Osteocyte (in vitro differentiated cells): ENCODE measurements around the gene MRGPRF. TPM values are rescaled to one million over a fixed set of nuclear protein-coding genes. Genes with fewer than 3 reads are reported as not detected.

Experiments
- DNase-seq: peaks from one replicate; pipeline ENCODE4 v3.0.0; 2021; ENCODE audit warnings: mixed read lengths; ENCODE audit not compliant: unreplicated experiment; ENCODE audit errors: extremely low spot score
- H3K27ac Mint-ChIP-seq: one replicate; pipeline ENCODE4 v1.8.0; 2021; ENCODE audit warnings: mild to moderate bottlenecking, mixed read lengths; ENCODE audit not compliant: unreplicated experiment
- H3K27me3 Mint-ChIP-seq: one replicate; pipeline ENCODE4 v1.8.0; 2021; ENCODE audit warnings: mixed read lengths; ENCODE audit not compliant: unreplicated experiment
- H3K36me3 Mint-ChIP-seq: one replicate; pipeline ENCODE4 v1.8.0; 2021; ENCODE audit warnings: mixed read lengths; ENCODE audit not compliant: unreplicated experiment
- H3K4me1 Mint-ChIP-seq: one replicate; pipeline ENCODE4 v1.8.0; 2021; ENCODE audit warnings: mixed read lengths; ENCODE audit not compliant: unreplicated experiment
- H3K4me3 Mint-ChIP-seq: one replicate; pipeline ENCODE4 v1.8.0; 2021; ENCODE audit warnings: mild to moderate bottlenecking, moderate library complexity, mixed read lengths; ENCODE audit not compliant: unreplicated experiment
- H3K9me3 Mint-ChIP-seq: one replicate; pipeline ENCODE4 v1.8.0; 2021; ENCODE audit warnings: mixed read lengths; ENCODE audit not compliant: unreplicated experiment
- CTCF ChIP-seq: fragments of 200-600 bp; sonication (generic); IDR thresholded peaks from 2 replicates; pipeline ENCODE4 v1.5.0; 2021; ENCODE audit warnings: antibody characterized with exemption, mild to moderate bottlenecking, moderate library complexity
- total RNA-seq: library from RNA; stranded (reverse); gene quantifications from 2 replicates; pipeline ENCODE4 v1.2.1, GENCODE V29; 2021

MRGPRF gene
- total RNA-seq, 1 donor from 2014 or later = 7.0 TPM

- no peak for TF ChIP-seq CTCF
- no peak overlapping the region for H3K4me3 Mint-ChIP-seq
- H3K9me3 Mint-ChIP-seq = no peaks in the 10 kb centered on the region
- H3K36me3 Mint-ChIP-seq = no peaks in the 10 kb centered on the region
- peak overlapping the region; percentile 97 for H3K27ac Mint-ChIP-seq
- no peaks in the 10 kb centered on the region for H3K27me3 Mint-ChIP-seq
- peaks cover 64% of the 10 kb centered on the region for H3K4me1 Mint-ChIP-seq
- no peak for DNase-seq
These were observed 13.8 kb downstream of the MRGPRF start for GRCh38 chr11:68999093-68999747.

DNA sequence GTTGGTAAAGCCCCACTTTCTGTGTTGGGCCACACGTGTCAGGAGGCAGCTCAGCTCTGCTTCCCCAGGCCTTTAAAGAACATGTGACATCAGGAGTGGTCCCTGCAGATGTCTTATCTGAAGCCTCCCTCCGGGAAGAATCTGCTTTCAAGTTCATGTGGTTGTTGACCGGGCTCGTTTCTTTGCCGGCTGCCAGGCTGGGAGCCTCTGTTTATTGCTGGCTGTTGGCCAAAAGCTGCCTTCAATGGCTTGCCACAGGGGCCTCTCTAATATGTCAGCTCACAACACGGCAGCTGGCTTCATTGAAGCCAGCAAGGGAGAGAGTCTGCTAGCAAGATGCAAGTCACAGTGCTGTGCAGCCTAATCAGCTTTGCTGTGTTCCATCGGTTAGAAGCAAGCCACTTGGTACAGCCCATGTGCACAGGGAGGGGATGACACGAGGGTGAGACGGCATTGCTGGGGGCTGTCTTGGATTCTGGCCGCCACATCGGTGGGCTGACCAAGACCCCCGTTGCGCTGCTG, 14.6 kb downstream of the MRGPRF start:
- no peak for DNase-seq
- Mint-ChIP-seq H3K4me3 (peak overlapping the region; percentile 42), H3K27me3 (no peaks in the 10 kb centered on the region), H3K36me3 (no peaks in the 10 kb centered on the region), H3K4me1 (peaks cover 62% of the 10 kb centered on the region), H3K9me3 (no peaks in the 10 kb centered on the region), H3K27ac (peak overlapping the region; percentile 97)
- TF ChIP-seq CTCF = no peak

DNA sequence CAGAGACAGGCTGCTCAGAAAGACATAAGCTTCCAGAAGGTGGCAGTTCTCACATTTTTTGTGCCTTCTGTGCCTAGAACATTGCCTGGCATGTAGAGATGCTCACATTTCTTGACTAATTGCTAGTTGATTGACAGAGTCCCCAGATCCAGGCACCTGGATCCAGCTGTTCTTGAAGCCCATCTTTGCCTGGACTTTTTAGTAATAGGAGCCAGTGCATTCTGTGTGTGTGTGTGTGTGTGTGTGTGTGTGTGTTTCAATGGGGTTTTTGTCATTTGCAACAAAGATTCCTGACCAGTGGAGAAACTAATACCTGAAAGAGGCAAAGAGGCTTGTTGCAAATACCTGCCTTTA, 15.1 kb downstream of the MRGPRF start:
- Mint-ChIP-seq H3K36me3 (no peaks in the 10 kb centered on the region), H3K4me3 (no peak overlapping the region)

DNA sequence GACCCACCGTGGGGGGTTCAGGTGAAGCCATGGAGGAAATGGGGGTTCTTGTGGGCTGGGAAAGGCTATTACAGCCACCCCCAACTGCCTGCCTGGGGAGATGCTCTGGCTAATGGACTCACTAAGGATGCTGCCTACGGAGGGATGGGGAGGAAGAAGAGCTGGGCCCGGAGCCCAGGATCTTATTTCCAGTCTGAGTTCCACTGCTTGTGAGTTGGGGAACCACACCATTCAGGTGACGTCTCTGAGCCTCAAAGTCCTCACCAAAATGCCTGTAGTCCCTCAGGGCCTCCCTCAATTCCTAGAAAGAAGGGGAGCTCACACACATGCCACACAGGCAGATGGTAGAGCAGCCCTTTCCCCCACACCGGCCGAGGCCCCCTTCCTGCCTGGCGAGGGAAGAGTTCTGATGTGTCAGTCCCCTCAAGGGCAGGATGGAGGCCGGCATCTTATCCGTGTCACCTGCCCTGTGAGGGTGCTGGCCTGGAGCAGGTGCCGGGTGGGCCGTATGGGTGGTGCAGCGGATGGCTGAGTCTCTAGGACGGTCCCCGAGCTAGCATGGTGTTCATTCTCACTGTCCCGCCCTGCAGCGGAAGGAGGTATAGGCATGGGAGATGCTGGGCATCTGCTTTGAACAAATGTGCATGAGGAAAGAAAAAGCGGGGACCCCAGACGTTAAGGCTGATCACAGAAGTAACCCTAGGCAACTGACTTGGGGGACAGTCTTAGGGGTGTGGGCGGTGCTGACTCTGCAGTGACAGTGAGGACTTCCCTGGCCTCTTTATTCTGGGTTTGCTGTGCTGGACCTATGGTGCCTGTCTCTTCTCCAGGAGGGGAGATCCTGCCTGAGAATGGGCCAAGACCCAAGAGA, 15.7 kb downstream of the MRGPRF start:
- H3K27me3 Mint-ChIP-seq = peaks cover 3% of the 10 kb centered on the region
- no peak for TF ChIP-seq CTCF
- H3K36me3 Mint-ChIP-seq = no peaks in the 10 kb centered on the region
- H3K27ac Mint-ChIP-seq = no peak overlapping the region
- H3K4me1 Mint-ChIP-seq = peaks cover 55% of the 10 kb centered on the region
- no peak for DNase-seq
- no peak overlapping the region for H3K4me3 Mint-ChIP-seq
- no peaks in the 10 kb centered on the region for H3K9me3 Mint-ChIP-seq

More for the DNA sequence above, 15.1 kb downstream of the MRGPRF start:
- H3K4me1 Mint-ChIP-seq = peaks cover 60% of the 10 kb centered on the region
- no peaks in the 10 kb centered on the region for H3K27me3 Mint-ChIP-seq
- no peak for DNase-seq
- H3K9me3 Mint-ChIP-seq = no peaks in the 10 kb centered on the region
- no peak for TF ChIP-seq CTCF
- peak overlapping the region; percentile 97 for H3K27ac Mint-ChIP-seq
